ENCODE results near the gene WWTR1.

GRCh38 chr3:149600634-149601033, 57.2 kb downstream of the WWTR1 start:
- TF ChIP-seq, protein P1, sequence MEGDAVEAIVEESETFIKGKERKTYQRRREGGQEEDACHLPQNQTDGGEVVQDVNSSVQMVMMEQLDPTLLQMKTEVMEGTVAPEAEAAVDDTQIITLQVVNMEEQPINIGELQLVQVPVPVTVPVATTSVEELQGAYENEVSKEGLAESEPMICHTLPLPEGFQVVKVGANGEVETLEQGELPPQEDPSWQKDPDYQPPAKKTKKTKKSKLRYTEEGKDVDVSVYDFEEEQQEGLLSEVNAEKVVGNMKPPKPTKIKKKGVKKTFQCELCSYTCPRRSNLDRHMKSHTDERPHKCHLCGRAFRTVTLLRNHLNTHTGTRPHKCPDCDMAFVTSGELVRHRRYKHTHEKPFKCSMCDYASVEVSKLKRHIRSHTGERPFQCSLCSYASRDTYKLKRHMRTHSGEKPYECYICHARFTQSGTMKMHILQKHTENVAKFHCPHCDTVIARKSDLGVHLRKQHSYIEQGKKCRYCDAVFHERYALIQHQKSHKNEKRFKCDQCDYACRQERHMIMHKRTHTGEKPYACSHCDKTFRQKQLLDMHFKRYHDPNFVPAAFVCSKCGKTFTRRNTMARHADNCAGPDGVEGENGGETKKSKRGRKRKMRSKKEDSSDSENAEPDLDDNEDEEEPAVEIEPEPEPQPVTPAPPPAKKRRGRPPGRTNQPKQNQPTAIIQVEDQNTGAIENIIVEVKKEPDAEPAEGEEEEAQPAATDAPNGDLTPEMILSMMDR (IDR thresholded peaks at IDR 0.05): no peak
- no peak for TF ChIP-seq EP300 (IDR thresholded peaks at IDR 0.05)

Data from upper lobe of left lung (tissue), 4 donors.